Fibroblast of the aortic adventitia (primary cell): Measurements from ENCODE around the gene PHACTR3. TPM values are rescaled to one million over a fixed set of nuclear protein-coding genes. Genes with fewer than 3 reads are reported as not detected.

ENCODE experiments used
- DNase-seq: peaks from one replicate; pipeline ENCODE4 v3.0.0-alpha.2; 2010; ENCODE audit warnings: low read depth
- H3K4me3 ChIP-seq: 2 replicates; pipeline ENCODE4 v1.5.1; 2011; ENCODE audit warnings: low read depth, mild to moderate bottlenecking, control low read depth, low read length, moderate library complexity
- CTCF ChIP-seq: IDR thresholded peaks from 2 replicates; pipeline ENCODE4 v1.5.1; 2011; ENCODE audit warnings: mild to moderate bottlenecking, low read length, control low read depth, inconsistent platforms; ENCODE audit not compliant: insufficient read depth
- total RNA-seq: library from RNA; depleted of rRNA; stranded (reverse); fragments of >200 nt; gene quantifications from 2 replicates; pipeline ENCODE4 v1.2.3, GENCODE V29; 2012; ENCODE audit warnings: low replicate concordance

The PHACTR3 gene
- total RNA-seq, 1 donor: not detected

- H3K4me3 ChIP-seq: no peak overlapping the region
- no peak for DNase-seq
- no peak for TF ChIP-seq CTCF
Measured at GRCh38 chr20:59600472-59600871, 3.9 kb upstream of the PHACTR3 start.

- H3K4me3 ChIP-seq: no peak overlapping the region
- TF ChIP-seq CTCF: no peak
- no peak for DNase-seq
Measured at GRCh38 chr20:59602546-59603080, 1.7 kb upstream of the PHACTR3 start.

GRCh38 chr20:59603176-59603575, 1.2 kb upstream of the PHACTR3 start:
- DNase-seq: no peak
- no peak for TF ChIP-seq CTCF
- H3K4me3 ChIP-seq: no peak overlapping the region

GRCh38 chr20:59604741-59605600, 631 bp downstream of the PHACTR3 start:
- H3K4me3 ChIP-seq: no peak overlapping the region

GRCh38 chr20:59605601-59606364, 1.4 kb downstream of the PHACTR3 start:
- no peak overlapping the region for H3K4me3 ChIP-seq
- no peak for TF ChIP-seq CTCF
- DNase-seq: no peak

More at GRCh38 chr20:59604741-59605600, 631 bp downstream of the PHACTR3 start:
- TF ChIP-seq CTCF: no peak
- DNase-seq: no peak

- no peak for TF ChIP-seq CTCF
- no peak overlapping the region for H3K4me3 ChIP-seq
- no peak for DNase-seq
Measured at GRCh38 chr20:59606566-59606965, 2.2 kb downstream of the PHACTR3 start.
